GM12878 (cell line): ENCODE measurements around the gene PAPOLA. TPM values are rescaled to one million over a fixed set of nuclear protein-coding genes. Genes with fewer than 3 reads are reported as not detected.

Experiments
- CEBPB ChIP-seq, 2 experiments: fragments of 150-350 bp in 1 of 2; IDR thresholded peaks; 2 replicates each; pipeline ENCODE4 v1.6.1; 2012 to 2014; ENCODE audit warnings: low read depth in 2 of 2, low read length in 2 of 2, borderline replicate concordance in 1 of 2, inconsistent platforms in 1 of 2
- polyA plus RNA-seq, 11 experiments: library from polyadenylated mRNA; depleted of rRNA in 4 of 11; unstranded in 6 of 11; stranded (reverse) in 5 of 11; fragments of >200 nt; fragmentation: Nextera tagmentation in 4 of 11; fragmentation: Illumina TruSeq in 1 of 11; extraction: Ambion mirVana in 4 of 11; extraction: Trizol in 1 of 11; gene quantifications; 1 replicate in 1 of 11; 2 replicates in 10 of 11; pipeline versions ENCODE4 v1.2.1 to v1.2.3, GENCODE V29; 2011 to 2016; ENCODE audit warnings: inconsistent platforms in 2 of 11, missing spikeins in 2 of 11, low read depth in 1 of 11
- total RNA-seq, 4 experiments: library from RNA; depleted of rRNA in 3 of 4; stranded (reverse); fragments of >200 nt in 3 of 4; fragmentation: Illumina TruSeq in 1 of 4; extraction: Trizol in 1 of 4; gene quantifications; 2 replicates each; pipeline versions ENCODE4 v1.2.1 to v1.2.3, GENCODE V29; 2013 to 2021
- TF ChIP-seq, protein P1 (sequence below): IDR thresholded peaks from 2 replicates; pipeline ENCODE4 v1.6.1; 2012; ENCODE audit warnings: improper control_type of control experiment, low read depth, low read length; ENCODE audit not compliant: insufficient replicate concordance
- TF ChIP-seq, protein P2 (sequence below): IDR thresholded peaks from 2 replicates; pipeline ENCODE4 v1.6.1; 2012; ENCODE audit warnings: low read length, inconsistent platforms
- TF ChIP-seq, protein P3 (sequence below): fragments of 450-650 bp; IDR thresholded peaks from 2 replicates; pipeline ENCODE4 v1.6.1; 2017; ENCODE audit warnings: low read depth, mild to moderate bottlenecking, moderate library complexity

The PAPOLA gene
- total and polyA plus RNA-seq, 10 of the 15 experiments (the other 5 are each of a cell fraction or from before 2014, with no cell fraction given) = 46.0 to 185 (median 114) TPM

DNA sequence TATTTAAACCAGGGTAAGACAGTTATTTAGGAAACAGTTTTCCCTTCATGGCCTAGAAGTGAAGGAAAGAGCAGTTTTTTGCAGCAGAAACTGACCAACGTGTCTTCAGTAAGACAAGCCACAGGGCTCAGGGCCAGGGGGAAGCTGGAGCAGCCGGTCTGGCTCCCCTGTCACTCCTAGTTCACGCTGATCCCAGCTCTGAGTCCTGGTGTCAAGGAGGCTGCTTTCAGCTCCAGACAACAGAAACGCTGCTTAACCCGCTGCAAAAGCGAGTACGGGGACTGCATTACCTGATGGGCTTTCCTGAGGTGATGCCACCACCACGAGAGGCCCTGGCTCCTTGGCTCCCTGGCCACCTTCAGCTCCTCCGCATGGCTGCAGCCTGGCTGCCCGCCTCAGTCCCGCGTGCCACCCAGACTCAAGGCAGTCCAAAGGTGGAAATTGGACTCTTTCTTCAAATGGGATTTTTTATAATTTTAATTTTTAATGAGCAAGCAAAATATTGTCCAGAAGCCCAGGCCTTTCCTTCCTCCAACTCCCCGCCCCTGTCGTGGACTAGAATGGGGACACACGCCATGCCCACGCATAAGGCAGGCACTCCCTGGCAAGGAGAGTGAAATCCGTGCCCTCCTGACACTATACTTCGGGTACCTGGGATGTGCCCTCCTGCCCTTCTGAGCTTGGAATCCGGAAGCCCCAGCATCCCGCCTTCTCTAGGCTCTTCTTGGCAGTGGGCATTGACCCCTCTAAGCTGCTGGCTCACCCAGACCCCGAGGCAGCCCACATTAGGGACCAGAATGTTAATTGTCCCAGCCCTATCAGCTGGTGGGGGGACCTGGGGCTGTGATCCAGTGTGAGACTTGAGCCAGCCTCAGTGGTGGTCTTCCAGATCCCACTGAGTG, 85.0 kb downstream of the PAPOLA start (continued):
- TF ChIP-seq, protein P1, sequence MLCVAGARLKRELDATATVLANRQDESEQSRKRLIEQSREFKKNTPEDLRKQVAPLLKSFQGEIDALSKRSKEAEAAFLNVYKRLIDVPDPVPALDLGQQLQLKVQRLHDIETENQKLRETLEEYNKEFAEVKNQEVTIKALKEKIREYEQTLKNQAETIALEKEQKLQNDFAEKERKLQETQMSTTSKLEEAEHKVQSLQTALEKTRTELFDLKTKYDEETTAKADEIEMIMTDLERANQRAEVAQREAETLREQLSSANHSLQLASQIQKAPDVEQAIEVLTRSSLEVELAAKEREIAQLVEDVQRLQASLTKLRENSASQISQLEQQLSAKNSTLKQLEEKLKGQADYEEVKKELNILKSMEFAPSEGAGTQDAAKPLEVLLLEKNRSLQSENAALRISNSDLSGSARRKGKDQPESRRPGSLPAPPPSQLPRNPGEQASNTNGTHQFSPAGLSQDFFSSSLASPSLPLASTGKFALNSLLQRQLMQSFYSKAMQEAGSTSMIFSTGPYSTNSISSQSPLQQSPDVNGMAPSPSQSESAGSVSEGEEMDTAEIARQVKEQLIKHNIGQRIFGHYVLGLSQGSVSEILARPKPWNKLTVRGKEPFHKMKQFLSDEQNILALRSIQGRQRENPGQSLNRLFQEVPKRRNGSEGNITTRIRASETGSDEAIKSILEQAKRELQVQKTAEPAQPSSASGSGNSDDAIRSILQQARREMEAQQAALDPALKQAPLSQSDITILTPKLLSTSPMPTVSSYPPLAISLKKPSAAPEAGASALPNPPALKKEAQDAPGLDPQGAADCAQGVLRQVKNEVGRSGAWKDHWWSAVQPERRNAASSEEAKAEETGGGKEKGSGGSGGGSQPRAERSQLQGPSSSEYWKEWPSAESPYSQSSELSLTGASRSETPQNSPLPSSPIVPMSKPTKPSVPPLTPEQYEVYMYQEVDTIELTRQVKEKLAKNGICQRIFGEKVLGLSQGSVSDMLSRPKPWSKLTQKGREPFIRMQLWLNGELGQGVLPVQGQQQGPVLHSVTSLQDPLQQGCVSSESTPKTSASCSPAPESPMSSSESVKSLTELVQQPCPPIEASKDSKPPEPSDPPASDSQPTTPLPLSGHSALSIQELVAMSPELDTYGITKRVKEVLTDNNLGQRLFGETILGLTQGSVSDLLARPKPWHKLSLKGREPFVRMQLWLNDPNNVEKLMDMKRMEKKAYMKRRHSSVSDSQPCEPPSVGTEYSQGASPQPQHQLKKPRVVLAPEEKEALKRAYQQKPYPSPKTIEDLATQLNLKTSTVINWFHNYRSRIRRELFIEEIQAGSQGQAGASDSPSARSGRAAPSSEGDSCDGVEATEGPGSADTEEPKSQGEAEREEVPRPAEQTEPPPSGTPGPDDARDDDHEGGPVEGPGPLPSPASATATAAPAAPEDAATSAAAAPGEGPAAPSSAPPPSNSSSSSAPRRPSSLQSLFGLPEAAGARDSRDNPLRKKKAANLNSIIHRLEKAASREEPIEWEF = no peak
- TF ChIP-seq, protein P2, sequence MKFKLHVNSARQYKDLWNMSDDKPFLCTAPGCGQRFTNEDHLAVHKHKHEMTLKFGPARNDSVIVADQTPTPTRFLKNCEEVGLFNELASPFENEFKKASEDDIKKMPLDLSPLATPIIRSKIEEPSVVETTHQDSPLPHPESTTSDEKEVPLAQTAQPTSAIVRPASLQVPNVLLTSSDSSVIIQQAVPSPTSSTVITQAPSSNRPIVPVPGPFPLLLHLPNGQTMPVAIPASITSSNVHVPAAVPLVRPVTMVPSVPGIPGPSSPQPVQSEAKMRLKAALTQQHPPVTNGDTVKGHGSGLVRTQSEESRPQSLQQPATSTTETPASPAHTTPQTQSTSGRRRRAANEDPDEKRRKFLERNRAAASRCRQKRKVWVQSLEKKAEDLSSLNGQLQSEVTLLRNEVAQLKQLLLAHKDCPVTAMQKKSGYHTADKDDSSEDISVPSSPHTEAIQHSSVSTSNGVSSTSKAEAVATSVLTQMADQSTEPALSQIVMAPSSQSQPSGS = no peak
- TF ChIP-seq, protein P3, sequence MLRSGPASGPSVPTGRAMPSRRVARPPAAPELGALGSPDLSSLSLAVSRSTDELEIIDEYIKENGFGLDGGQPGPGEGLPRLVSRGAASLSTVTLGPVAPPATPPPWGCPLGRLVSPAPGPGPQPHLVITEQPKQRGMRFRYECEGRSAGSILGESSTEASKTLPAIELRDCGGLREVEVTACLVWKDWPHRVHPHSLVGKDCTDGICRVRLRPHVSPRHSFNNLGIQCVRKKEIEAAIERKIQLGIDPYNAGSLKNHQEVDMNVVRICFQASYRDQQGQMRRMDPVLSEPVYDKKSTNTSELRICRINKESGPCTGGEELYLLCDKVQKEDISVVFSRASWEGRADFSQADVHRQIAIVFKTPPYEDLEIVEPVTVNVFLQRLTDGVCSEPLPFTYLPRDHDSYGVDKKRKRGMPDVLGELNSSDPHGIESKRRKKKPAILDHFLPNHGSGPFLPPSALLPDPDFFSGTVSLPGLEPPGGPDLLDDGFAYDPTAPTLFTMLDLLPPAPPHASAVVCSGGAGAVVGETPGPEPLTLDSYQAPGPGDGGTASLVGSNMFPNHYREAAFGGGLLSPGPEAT = no peak
- no peak for TF ChIP-seq CEBPB (IDR thresholded peaks at IDR 0.05; ENCODE audit: borderline replicate concordance in 1 of 2, low read depth in 2 of 2, low read length in 2 of 2)
